NT2/D1 (cell line): ENCODE data around the gene TPM4.
A peak's percentile ranks its signal among the peaks of the same experiment; 100 is the strongest.

ENCODE experiments used
- DNase-seq: peaks from one replicate; pipeline ENCODE4 v3.0.0-alpha.2; 2011; ENCODE audit warnings: low read depth, low spot score
- H3K27me3 ChIP-seq: 2 replicates; pipeline ENCODE4 v1.6.0; 2011; ENCODE audit warnings: mild to moderate bottlenecking; ENCODE audit not compliant: insufficient read length, insufficient read depth
- H3K36me3 ChIP-seq: 2 replicates; pipeline ENCODE4 v1.6.1; 2011; ENCODE audit warnings: mild to moderate bottlenecking, low read length, mixed read lengths; ENCODE audit not compliant: insufficient read depth, insufficient read length
- H3K4me1 ChIP-seq: 2 replicates; pipeline ENCODE4 v1.5.1; 2011; ENCODE audit not compliant: insufficient read depth, insufficient read length
- H3K4me3 ChIP-seq: 2 replicates; pipeline ENCODE4 v1.5.1; 2011; ENCODE audit warnings: low read depth; ENCODE audit not compliant: insufficient read length
- H3K9ac ChIP-seq: 2 replicates; pipeline ENCODE4 v1.6.0; 2011; ENCODE audit warnings: low read depth; ENCODE audit not compliant: insufficient read length
- H3K9me3 ChIP-seq: 2 replicates; pipeline ENCODE4 v1.5.1; 2011; ENCODE audit warnings: mild to moderate bottlenecking, low read length; ENCODE audit not compliant: insufficient read depth
- SUZ12 ChIP-seq: IDR thresholded peaks from 2 replicates; pipeline ENCODE4 v1.6.1; 2011; ENCODE audit not compliant: insufficient read length, insufficient read depth; ENCODE audit errors: extremely low read depth
- YY1 ChIP-seq: IDR thresholded peaks from 2 replicates; pipeline ENCODE4 v1.6.1; 2011; ENCODE audit not compliant: insufficient read length, insufficient read depth
- ZNF274 ChIP-seq: IDR thresholded peaks from 2 replicates; pipeline ENCODE4 v1.6.1; 2011; ENCODE audit warnings: mild to moderate bottlenecking, low read depth, low read length

TPM4 gene

GRCh38 chr19:16037424-16038195, 38.7 kb upstream of the TPM4 start:
- Histone ChIP-seq H3K27me3 (peaks cover 10% of the 10 kb centered on the region), H3K4me1 (no peaks in the 10 kb centered on the region), H3K9ac (no peak overlapping the region), H3K36me3 (no peaks in the 10 kb centered on the region), H3K4me3 (no peak overlapping the region), H3K9me3 (no peaks in the 10 kb centered on the region)
- TF ChIP-seq ZNF274 (no peak), SUZ12 (no peak), YY1 (no peak)
- DNase-seq = no peak

- no peak for DNase-seq
- Histone ChIP-seq H3K9ac (no peak overlapping the region), H3K4me1 (no peaks in the 10 kb centered on the region), H3K36me3 (no peaks in the 10 kb centered on the region), H3K27me3 (peaks cover 16% of the 10 kb centered on the region), H3K4me3 (no peak overlapping the region), H3K9me3 (no peaks in the 10 kb centered on the region)
- TF ChIP-seq YY1 = no peak
- no peak for TF ChIP-seq ZNF274
- TF ChIP-seq SUZ12 = no peak
Measured at GRCh38 chr19:16038196-16038695, 38.0 kb upstream of the TPM4 start.

DNA sequence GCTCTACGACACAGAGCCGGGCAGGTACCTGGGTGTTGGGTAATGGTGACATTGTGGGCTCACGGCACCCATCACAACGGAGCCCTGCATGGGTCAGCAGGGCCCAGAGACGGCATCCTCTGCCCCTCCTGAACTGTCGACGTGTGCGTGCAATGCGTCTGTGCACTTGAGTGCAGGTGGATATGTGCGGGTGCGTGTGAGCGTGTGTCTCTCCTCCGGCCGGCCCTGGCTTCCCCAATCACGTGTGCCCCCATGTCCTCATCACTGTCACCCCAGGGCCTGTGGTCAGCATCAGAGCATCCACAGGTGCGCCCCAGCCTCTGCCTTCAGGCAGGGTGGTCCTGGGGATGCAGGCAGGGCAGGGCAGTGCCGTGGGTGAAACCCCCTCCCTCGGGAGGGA, 37.2 kb upstream of the TPM4 start:
- no peak for DNase-seq
- peaks cover 20% of the 10 kb centered on the region for H3K27me3 ChIP-seq
- no peak overlapping the region for H3K4me3 ChIP-seq
- no peaks in the 10 kb centered on the region for H3K36me3 ChIP-seq
- H3K9ac ChIP-seq = no peak overlapping the region
- H3K4me1 ChIP-seq = no peaks in the 10 kb centered on the region
- TF ChIP-seq YY1 = no peak
- TF ChIP-seq SUZ12 = no peak
- TF ChIP-seq ZNF274 = no peak
- no peaks in the 10 kb centered on the region for H3K9me3 ChIP-seq

- no peaks in the 10 kb centered on the region for H3K36me3 ChIP-seq
- no peaks in the 10 kb centered on the region for H3K9me3 ChIP-seq
- no peaks in the 10 kb centered on the region for H3K4me1 ChIP-seq
- H3K9ac ChIP-seq = no peak overlapping the region
- DNase-seq = no peak
- TF ChIP-seq SUZ12 = no peak
- TF ChIP-seq ZNF274 = no peak
- TF ChIP-seq YY1 = no peak
- no peak overlapping the region for H3K4me3 ChIP-seq
- peaks cover 20% of the 10 kb centered on the region for H3K27me3 ChIP-seq
Measured at GRCh38 chr19:16039545-16039944, 36.8 kb upstream of the TPM4 start.

DNA sequence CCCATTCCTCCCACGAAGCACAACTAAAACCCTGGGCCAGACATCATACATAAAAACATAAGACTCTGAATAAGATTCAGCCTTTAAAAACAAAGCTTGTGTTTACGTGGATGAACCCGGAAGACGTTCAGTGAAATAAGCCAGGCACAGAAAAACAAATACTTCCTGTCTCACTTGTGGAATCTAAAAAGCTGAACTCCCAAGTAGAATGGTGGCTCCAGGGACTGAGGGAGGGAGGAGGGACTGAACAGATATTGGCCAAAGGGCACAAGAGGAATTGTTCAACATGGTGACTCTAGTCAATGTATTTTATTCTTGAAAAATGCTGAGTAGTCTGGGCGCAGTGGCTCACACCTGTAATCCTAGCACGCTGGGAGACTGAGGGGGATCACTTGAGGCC, 35.7 kb upstream of the TPM4 start:
- H3K4me3 ChIP-seq = no peak overlapping the region
- H3K9ac ChIP-seq = no peak overlapping the region
- TF ChIP-seq SUZ12 (no peak), YY1 (no peak), ZNF274 (no peak)
- DNase-seq = no peak
- peaks cover 20% of the 10 kb centered on the region for H3K27me3 ChIP-seq
- no peaks in the 10 kb centered on the region for H3K4me1 ChIP-seq
- no peaks in the 10 kb centered on the region; the same call in 1 of the 2 replicates for H3K9me3 ChIP-seq
- no peaks in the 10 kb centered on the region for H3K36me3 ChIP-seq

- TF ChIP-seq YY1 = no peak
- no peak for TF ChIP-seq ZNF274
- TF ChIP-seq SUZ12 = no peak
- peak; percentile 58 for DNase-seq
- Histone ChIP-seq H3K27me3 (peaks cover 20% of the 10 kb centered on the region), H3K4me1 (no peaks in the 10 kb centered on the region), H3K4me3 (no peak overlapping the region), H3K9me3 (no peaks in the 10 kb centered on the region; the same call in 1 of the 2 replicates), H3K36me3 (no peaks in the 10 kb centered on the region), H3K9ac (peak overlapping the region; percentile 69)
Measured at GRCh38 chr19:16041299-16041990, 34.9 kb upstream of the TPM4 start.

- Histone ChIP-seq H3K36me3 (no peaks in the 10 kb centered on the region), H3K4me1 (no peaks in the 10 kb centered on the region), H3K4me3 (no peak overlapping the region), H3K9me3 (no peaks in the 10 kb centered on the region; the same call in 1 of the 2 replicates), H3K9ac (no peak overlapping the region), H3K27me3 (peaks cover 20% of the 10 kb centered on the region)
- TF ChIP-seq YY1 (no peak), ZNF274 (no peak), SUZ12 (no peak)
- DNase-seq = no peak
Measured at GRCh38 chr19:16041991-16042386, 34.3 kb upstream of the TPM4 start.
